HUES48 (cell line): Measurements from ENCODE around the gene PNMA6E.

ENCODE experiments used
- H3K27ac ChIP-seq: one replicate; pipeline ENCODE4 v1.7.0; 2013; ENCODE audit warnings: low read depth, low read length, inconsistent platforms
- H3K27me3 ChIP-seq: 2 replicates; pipeline ENCODE4 v1.6.1; 2013; ENCODE audit warnings: mild to moderate bottlenecking, low read length; ENCODE audit not compliant: control insufficient read depth, insufficient read depth
- H3K36me3 ChIP-seq: 2 replicates; pipeline ENCODE4 v1.6.1; 2013; ENCODE audit warnings: low read length; ENCODE audit not compliant: control insufficient read depth, insufficient read depth
- H3K4me1 ChIP-seq: 2 replicates; pipeline ENCODE4 v1.6.1; 2013; ENCODE audit warnings: mild to moderate bottlenecking, low read length; ENCODE audit not compliant: control insufficient read depth, insufficient read depth
- H3K4me3 ChIP-seq: 2 replicates; pipeline ENCODE4 v1.5.1; 2013; ENCODE audit warnings: mild to moderate bottlenecking, low read depth, low read length
- H3K9ac ChIP-seq: 2 replicates; pipeline ENCODE4 v1.6.1; 2013; ENCODE audit warnings: mild to moderate bottlenecking, low read depth, low read length, moderate library complexity
- H3K9me3 ChIP-seq: 2 replicates; pipeline ENCODE4 v1.6.1; 2013; ENCODE audit warnings: low read length; ENCODE audit not compliant: control insufficient read depth, insufficient read depth

Gene PNMA6E

GRCh38 chrX:153445106-153445855 lies 44.1 kb upstream of the PNMA6E start:
- Histone ChIP-seq H3K36me3 (no peaks in the 10 kb centered on the region), H3K4me1 (no peaks in the 10 kb centered on the region), H3K27ac (no peak overlapping the region), H3K27me3 (no peaks in the 10 kb centered on the region), H3K9ac (no peak overlapping the region), H3K9me3 (peaks cover 44% of the 10 kb centered on the region), H3K4me3 (no peak overlapping the region)

- Histone ChIP-seq H3K27me3 (no peaks in the 10 kb centered on the region), H3K27ac (no peak overlapping the region), H3K9ac (no peak overlapping the region), H3K9me3 (peaks cover 42% of the 10 kb centered on the region), H3K4me3 (no peak overlapping the region), H3K36me3 (no peaks in the 10 kb centered on the region), H3K4me1 (no peaks in the 10 kb centered on the region)
Observed at GRCh38 chrX:153444333-153445011, 43.3 kb upstream of the PNMA6E start.

DNA sequence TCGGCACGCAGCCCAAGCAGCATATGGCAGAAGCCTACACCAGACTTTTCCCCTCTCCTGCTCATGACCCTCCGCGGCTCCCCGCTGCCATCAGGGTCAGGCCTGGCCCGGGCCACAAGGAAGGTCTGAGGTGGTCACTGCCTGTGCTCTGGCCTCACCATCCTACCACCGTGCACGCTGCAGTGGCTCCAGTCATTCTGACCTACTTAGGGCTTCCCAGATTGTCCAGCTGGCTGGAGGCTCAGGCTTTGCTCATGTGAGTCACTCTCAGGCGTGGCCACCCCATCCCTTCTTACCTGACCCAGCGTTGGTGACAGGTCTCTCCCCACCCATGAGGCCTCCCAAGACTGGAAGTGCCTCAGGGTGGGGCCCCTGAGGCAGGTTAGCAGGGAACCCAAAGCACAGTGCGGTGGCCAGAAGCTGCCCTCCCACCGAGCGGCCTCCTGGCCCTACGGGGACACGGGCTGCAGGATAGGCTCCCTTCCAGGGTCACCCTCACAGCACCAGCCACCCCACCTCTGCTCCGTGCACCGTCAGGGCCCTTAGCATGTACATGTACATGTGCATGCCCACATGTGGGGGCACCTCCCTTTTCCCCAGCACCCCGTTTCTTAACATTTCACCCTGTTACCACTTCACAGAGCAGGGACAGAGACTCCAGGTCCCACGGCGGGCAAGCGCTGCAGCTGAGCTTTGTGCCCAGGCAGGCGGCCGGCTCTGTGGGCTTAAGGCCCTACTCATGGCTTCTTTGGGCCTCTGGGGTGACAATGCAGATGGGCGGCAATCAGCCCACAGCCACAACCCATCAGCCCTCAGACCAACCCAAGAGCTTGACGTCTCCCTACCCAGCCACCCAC lies 42.6 kb upstream of the PNMA6E start:
- H3K27me3 ChIP-seq: no peaks in the 10 kb centered on the region
- H3K4me1 ChIP-seq: no peaks in the 10 kb centered on the region
- no peak overlapping the region for H3K27ac ChIP-seq
- H3K36me3 ChIP-seq: no peaks in the 10 kb centered on the region
- H3K4me3 ChIP-seq: no peak overlapping the region
- peaks cover 42% of the 10 kb centered on the region for H3K9me3 ChIP-seq
- H3K9ac ChIP-seq: no peak overlapping the region

- no peak overlapping the region for H3K4me3 ChIP-seq
Observed at GRCh38 chrX:153442463-153442862, 41.3 kb upstream of the PNMA6E start.

GRCh38 chrX:153441981-153442380 lies 40.8 kb upstream of the PNMA6E start:
- H3K9ac ChIP-seq: no peak overlapping the region
- no peaks in the 10 kb centered on the region for H3K4me1 ChIP-seq
- no peak overlapping the region for H3K4me3 ChIP-seq
- peaks cover 42% of the 10 kb centered on the region for H3K9me3 ChIP-seq
- no peaks in the 10 kb centered on the region for H3K36me3 ChIP-seq
- no peaks in the 10 kb centered on the region for H3K27me3 ChIP-seq
- H3K27ac ChIP-seq: no peak overlapping the region

More at GRCh38 chrX:153442463-153442862, 41.3 kb upstream of the PNMA6E start:
- Histone ChIP-seq H3K27ac (no peak overlapping the region), H3K27me3 (no peaks in the 10 kb centered on the region), H3K4me1 (no peaks in the 10 kb centered on the region), H3K9me3 (peaks cover 45% of the 10 kb centered on the region), H3K9ac (no peak overlapping the region), H3K36me3 (no peaks in the 10 kb centered on the region)

DNA sequence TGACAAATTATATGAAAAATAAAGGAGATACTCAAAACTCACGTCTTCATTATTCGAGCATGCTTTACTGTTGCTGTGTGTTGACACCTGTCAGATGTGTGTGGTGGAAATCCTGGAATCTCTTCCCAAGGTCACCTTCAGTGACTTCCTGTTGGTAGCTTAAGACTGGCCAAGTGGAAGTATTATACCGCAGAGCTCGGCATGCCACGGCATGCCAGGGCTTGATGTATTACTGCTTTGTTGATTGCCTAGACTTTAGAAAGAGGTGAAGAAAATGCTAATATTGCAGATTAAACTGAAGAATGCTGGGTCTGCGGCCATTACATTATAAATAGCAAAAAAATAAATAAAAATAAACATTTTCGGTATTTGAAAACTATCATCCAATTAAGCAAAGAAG lies 40.1 kb upstream of the PNMA6E start:
- H3K9ac ChIP-seq: no peak overlapping the region
- no peaks in the 10 kb centered on the region for H3K4me1 ChIP-seq
- H3K27ac ChIP-seq: no peak overlapping the region
- no peaks in the 10 kb centered on the region for H3K36me3 ChIP-seq
- peaks cover 48% of the 10 kb centered on the region for H3K9me3 ChIP-seq
- H3K4me3 ChIP-seq: no peak overlapping the region
- H3K27me3 ChIP-seq: no peaks in the 10 kb centered on the region

GRCh38 chrX:153440556-153441135 lies 39.5 kb upstream of the PNMA6E start:
- Histone ChIP-seq H3K4me3 (no peak overlapping the region), H3K9me3 (peaks cover 50% of the 10 kb centered on the region), H3K27me3 (no peaks in the 10 kb centered on the region)

GRCh38 chrX:153439977-153440376 lies 38.8 kb upstream of the PNMA6E start:
- no peaks in the 10 kb centered on the region for H3K36me3 ChIP-seq

More at GRCh38 chrX:153440556-153441135, 39.5 kb upstream of the PNMA6E start:
- H3K9ac ChIP-seq: no peak overlapping the region
- no peak overlapping the region for H3K27ac ChIP-seq
- no peaks in the 10 kb centered on the region for H3K4me1 ChIP-seq
- H3K36me3 ChIP-seq: no peaks in the 10 kb centered on the region

GRCh38 chrX:153438532-153438931 lies 37.4 kb upstream of the PNMA6E start:
- Histone ChIP-seq H3K9me3 (peaks cover 40% of the 10 kb centered on the region), H3K27me3 (no peaks in the 10 kb centered on the region), H3K4me3 (no peak overlapping the region), H3K4me1 (no peaks in the 10 kb centered on the region), H3K9ac (no peak overlapping the region), H3K36me3 (no peaks in the 10 kb centered on the region), H3K27ac (no peak overlapping the region)

More at GRCh38 chrX:153439977-153440376, 38.8 kb upstream of the PNMA6E start:
- Histone ChIP-seq H3K9me3 (peaks cover 52% of the 10 kb centered on the region), H3K4me1 (no peaks in the 10 kb centered on the region), H3K4me3 (no peak overlapping the region), H3K27ac (no peak overlapping the region), H3K9ac (no peak overlapping the region), H3K27me3 (no peaks in the 10 kb centered on the region)

GRCh38 chrX:153435845-153436244 lies 34.7 kb upstream of the PNMA6E start:
- H3K36me3 ChIP-seq: no peaks in the 10 kb centered on the region
- H3K9me3 ChIP-seq: peaks cover 38% of the 10 kb centered on the region
- no peaks in the 10 kb centered on the region for H3K4me1 ChIP-seq
- no peak overlapping the region for H3K4me3 ChIP-seq
- H3K9ac ChIP-seq: no peak overlapping the region
- H3K27ac ChIP-seq: no peak overlapping the region
- no peaks in the 10 kb centered on the region for H3K27me3 ChIP-seq
